Stimulated activated CD8-positive, alpha-beta memory T cell treated with anti-CD3 and anti-CD28 coated beads, Interleukin-7, amount 100 ng/mL, for 1 hour (primary cell): Measurements from ENCODE around the gene RUVBL2.
"Not testable (repeated sequence)": the region's sequence is repeated elsewhere in the genome, so short reads cannot be mapped to it uniquely, and the experiment has no call there.

ENCODE experiments used
- DNase-seq, 2 donors: peaks; one replicate each; pipeline ENCODE4 v3.0.0-alpha.2; 2020; ENCODE audit warnings: low read depth in 2 of 2

The RUVBL2 gene

GRCh38 chr19:49049834-49050233, 56.1 kb downstream of the RUVBL2 start:
- not testable (repeated sequence) for DNase-seq

- not testable (repeated sequence) for DNase-seq
These were observed 56.8 kb downstream of the RUVBL2 start for GRCh38 chr19:49050376-49051033.

GRCh38 chr19:49056101-49056901, 62.6 kb downstream of the RUVBL2 start:
- DNase-seq = peak in 1 of 2 donors; percentile 37

- DNase-seq = not testable (repeated sequence)
These were observed 63.4 kb downstream of the RUVBL2 start for GRCh38 chr19:49056902-49057596.

GRCh38 chr19:49057636-49058234, 64.0 kb downstream of the RUVBL2 start, which contains the start of gene CGB7:
CGB7 (minus strand) TSS chr19:49057749; CDS start chr19:49055375, 2,374 bp downstream.
- DNase-seq = no peak

- no peak for DNase-seq
These were observed 64.9 kb downstream of the RUVBL2 start for GRCh38 chr19:49058562-49058961.

GRCh38 chr19:49059053-49059452, 65.4 kb downstream of the RUVBL2 start:
- DNase-seq = no peak

GRCh38 chr19:49061000-49061399, 67.3 kb downstream of the RUVBL2 start:
- no peak for DNase-seq

- no peak for DNase-seq
These were observed 67.8 kb downstream of the RUVBL2 start for GRCh38 chr19:49061445-49061844.

- DNase-seq = no peak
These were observed 70.4 kb downstream of the RUVBL2 start for GRCh38 chr19:49064029-49064629.

- DNase-seq = no peak
These were observed 71.3 kb downstream of the RUVBL2 start, which contains the start of gene NTF4 for GRCh38 chr19:49064768-49065611. NTF4 (minus strand) TSS chr19:49064818; CDS start chr19:49061997, 2,821 bp downstream.
